ENCODE data around the gene IFT52.
A peak's percentile ranks its signal among the peaks of the same experiment; 100 is the strongest.

IFT52 gene, protein sequence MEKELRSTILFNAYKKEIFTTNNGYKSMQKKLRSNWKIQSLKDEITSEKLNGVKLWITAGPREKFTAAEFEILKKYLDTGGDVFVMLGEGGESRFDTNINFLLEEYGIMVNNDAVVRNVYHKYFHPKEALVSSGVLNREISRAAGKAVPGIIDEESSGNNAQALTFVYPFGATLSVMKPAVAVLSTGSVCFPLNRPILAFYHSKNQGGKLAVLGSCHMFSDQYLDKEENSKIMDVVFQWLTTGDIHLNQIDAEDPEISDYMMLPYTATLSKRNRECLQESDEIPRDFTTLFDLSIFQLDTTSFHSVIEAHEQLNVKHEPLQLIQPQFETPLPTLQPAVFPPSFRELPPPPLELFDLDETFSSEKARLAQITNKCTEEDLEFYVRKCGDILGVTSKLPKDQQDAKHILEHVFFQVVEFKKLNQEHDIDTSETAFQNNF

DNA sequence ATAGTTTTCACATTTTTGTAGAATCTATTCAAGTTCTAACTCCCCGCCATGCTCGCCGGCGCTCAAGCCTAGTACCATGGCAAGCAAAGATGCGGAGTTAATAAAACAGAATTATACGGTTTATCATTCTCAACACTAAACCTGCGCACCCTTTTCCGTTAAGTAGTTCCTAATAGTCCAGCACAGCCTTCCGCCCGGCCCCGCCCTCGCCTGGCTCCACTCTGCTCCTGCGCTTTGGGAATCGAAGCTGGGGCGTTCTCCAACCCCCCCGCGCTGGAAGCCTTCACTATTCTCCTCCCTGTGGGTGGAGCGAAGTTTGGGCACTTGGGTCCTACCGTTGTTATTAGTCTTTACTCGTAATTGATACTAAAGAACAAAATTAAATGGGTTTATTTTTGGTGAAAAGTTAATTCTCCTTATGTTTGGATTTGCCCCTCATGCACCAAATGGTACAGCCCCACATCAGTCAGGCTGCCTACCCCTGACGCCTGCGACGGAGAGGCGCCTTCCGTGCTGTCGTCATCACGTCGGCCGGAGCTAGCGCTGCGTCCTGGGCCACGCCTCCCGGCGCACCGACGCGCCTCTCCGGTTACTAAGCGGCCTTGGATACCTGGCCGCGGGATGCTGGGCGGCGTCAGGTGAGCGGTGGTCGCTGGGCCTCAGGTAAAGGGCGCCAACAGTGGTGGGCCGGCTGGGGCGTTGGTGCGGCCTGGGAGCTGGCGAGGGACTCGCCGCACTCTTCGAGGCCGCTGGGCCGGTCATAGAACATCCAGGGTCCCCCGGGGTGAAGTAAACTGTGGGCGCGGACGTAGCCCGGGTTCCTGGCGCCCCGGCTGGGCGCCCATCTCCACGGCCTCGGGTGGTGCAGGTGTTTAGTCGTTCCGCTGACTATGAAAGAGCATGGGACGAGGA, at the start of gene IFT52:
Gene IFT52 (plus strand): TSS at position 546 of the 912 bp plus-strand sequence. CDS start 3,762 bp downstream, outside the sequence.
- DNase-seq (ENCODE audit: low read depth) = peak; percentile 77

DNA sequence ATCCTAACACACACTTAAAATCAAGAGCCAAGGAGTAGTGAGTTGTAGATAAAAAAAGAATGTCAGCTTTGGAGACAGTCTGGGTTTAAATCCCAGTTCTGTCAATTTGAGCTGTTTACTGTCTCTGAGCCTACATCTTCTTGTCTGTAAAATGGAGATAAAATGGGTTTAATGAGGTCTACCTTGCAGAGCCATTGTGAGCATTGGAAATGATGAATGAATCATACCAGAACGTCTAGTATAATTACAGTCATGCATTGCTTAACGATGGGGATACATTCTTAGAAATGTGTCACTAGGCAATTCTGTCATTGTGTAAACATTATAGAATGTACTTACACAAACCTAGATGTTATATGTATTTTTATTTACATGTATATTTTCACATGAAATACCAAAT, 49.5 kb upstream of the IFT52 start:
- peak; percentile 24 for DNase-seq (ENCODE audit: low read depth)

DNA sequence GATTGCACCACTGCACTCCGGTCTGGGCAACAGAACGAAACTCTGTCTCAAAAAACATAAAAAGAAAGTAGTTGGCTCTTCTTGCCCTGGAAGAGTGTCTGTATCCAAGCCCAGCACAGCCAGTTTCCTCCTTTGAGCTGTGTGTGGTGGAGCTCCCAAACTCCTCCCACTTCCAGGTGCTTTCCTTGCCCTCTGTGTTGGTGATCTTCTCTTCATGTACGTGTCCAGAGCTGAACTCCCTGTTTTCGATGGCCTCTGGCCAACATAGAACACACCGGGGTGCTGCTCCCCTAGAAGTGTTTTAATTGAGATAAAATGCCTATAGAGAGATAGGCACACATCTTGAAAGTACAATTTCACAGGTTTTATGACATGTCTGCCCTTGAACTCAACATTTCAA, 48.6 kb upstream of the IFT52 start:
- DNase-seq (ENCODE audit: low read depth) = no peak

DNA sequence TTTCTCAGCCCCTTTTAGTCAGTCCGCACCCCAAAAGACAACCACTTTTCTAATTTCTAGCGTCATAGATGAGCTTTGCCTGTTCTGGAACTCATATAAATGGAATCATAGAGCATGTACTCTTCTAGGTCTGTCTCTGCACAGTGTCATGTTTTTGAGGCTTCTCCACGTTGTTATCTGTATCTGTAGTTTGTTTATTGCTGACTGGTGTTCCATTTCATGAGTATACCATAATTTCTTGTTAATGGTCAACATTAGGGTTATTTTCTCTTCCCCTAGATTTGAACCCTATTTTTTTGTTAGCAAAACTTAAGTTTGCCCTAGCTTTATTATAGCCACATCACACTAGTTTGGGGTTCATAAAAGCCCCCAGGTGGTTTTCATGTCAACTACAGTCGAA, 48.1 kb upstream of the IFT52 start:
- no peak for DNase-seq (ENCODE audit: low read depth)

DNA sequence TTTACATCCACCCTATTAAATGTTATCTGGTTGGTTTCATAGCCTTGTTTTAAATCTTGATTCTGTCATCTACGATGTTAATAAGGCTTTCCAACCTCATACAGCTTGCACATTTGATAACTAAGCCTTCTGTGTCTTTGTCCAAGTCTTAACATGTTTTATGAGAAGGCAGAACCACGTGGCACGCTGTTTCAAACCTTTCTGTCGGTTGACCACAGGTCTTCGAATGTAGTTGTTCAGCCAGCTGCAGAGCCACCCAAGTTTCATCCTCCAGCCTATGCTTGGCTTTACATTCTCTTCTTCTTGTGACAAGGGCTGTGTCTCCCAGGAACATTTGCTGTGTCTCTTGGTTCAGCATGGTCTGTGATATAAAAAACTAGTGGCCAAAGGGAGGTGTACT, 47.6 kb upstream of the IFT52 start:
- no peak for DNase-seq (ENCODE audit: low read depth)

DNA sequence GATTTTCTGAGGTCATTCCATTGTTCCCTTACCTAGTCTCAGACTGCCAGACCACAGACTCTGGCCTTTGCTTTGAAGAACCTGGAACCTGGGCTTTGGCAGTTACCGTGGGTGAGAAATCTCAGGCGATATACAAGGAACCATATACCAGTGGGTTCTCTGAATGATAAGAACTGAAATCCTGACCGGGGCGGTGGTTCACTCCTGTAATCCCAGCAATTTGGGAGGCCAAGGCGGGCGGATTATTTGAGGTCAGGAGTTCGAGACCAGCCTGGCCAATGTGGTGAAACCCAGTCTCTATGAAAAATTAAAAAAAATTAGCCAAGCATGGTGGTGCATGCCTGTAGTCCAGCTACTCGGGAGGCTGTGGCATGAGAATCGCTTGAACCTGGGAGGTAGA, 46.2 kb upstream of the IFT52 start:
- DNase-seq (ENCODE audit: low read depth) = no peak

DNA sequence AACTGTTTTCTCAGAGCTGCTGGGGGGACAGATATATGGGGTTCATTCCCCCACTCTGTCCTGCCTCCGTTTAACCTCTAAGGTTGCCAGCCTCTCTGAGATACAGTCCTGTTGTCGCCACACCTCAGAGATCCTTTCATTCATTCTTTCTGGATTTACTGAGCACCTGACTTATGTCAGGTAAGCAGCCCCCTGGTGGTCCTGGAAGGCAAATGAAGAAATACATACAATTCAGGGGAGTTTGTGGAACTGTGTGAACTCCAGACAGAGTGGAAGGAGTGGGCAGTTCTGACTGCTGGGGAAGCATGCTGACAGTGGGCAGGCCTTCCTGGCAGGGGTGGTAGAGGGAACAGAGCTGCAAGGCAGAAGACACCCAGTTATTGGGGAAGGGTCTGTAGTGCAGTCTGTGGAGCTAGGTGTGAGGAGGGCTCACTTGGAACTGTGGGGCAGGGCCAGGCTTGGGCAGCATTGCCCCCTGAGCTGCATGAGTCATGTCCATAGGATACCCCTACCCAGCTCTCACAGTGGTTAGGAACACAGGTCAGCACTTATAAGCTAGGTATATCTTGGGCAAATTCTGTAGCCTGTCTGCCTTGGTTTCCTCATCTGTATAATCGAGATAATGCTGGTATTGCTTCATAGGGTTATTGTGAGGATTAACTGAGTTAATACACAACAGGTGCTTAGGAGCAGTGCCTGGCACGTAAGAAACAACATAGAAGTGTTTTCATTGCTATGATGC, 44.7 kb upstream of the IFT52 start:
- no peak for DNase-seq (ENCODE audit: low read depth)

DNA sequence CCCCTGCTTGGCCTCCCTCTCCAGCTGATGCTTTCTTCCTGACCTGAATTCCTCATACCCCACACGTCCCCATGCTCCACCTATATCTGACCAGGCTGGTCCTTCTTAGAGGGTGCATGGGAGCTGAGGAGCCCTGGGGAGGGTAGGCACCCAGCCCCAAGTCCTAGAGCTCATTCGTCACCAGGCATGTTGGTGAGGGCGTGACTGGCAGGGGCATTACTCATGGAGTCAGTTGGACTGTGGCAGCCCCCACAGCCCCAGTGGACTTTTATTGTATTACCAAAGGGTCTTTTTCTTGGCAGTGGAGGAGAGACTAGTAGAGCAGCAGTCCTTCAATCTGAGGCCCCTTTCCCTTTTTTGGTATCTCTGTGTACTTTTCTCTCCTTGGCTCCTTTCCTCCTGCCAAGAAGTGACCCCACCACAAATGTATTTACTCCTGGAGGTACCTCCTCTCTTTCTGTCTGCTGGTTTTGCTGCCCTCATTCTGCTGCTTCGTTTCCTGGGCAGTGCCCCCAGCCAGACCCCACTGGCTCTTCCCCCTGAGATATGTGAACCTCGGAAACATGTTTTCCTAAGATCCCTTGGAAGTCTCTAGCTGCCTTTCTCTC, 42.4 kb upstream of the IFT52 start:
- DNase-seq (ENCODE audit: low read depth) = no peak

DNA sequence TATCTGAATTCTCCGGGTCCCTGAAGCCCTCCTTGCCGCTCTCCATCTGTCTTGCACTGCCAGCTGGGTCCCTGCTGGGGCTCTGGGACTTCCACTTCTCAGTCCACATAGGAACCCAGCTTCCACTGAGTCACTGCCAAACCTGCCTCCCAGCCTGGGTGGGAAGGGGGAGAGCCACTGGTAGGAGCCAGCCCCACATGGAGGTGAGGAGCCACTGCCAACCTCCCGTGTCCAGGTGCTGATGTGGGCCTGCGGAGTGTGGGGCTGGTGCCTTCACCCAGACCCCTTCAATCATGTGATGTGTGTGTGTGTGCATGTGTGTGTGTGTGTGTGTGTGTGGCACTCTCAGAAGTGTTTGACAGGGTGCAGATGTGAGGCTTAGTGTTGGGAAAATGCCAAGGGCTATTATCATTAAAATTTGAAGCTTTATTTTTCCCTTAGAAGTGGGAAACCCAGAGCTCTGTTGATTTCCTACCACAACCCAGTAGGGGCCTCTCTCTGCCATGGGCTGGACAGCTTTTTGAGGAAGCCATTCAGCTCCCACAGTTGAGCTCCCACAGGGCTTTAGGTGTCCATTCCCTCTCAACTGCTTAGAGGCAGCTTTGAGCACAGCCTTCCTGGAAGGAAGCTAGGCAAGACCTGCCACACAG, 41.2 kb upstream of the IFT52 start:
- no peak for DNase-seq (ENCODE audit: low read depth)

DNA sequence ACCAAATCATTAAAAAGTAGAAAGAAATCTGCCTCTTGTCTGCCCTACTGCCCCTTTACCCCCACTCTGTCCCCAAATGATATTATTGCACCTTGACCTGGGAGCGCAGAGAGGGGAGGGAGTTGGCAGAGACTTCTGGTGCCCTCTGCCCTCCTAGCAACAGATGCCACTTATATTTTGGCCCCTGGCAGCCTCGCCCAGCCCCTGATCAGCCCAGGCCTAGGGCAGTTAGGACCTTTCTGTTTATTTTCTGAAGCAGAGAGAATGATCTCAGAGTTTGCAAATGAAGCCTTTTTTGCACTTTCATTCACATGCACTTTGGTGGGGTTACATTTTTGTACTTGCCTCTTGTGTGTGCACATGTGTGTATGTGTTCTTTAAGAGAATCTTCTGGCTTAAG, 40.3 kb upstream of the IFT52 start:
- no peak for DNase-seq (ENCODE audit: low read depth)

DNA sequence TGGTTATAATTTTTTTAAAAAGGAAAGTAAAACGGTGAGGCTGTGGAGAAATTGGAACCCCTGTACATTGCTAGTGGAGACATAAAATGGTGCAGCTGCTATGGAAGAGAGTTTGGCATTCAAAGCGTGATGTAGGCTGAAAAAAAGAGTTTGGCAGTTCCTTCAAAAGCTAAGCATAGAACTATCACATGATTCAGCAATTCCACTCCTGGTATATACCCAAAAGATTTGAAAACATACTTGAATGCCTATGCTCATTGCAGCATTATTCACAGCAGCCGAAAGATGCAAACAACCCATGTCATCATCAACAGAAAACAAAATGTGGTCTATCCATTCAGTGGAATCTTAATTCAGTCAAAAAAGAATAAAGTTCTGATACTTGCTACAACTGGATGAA, 36.4 kb upstream of the IFT52 start:
- DNase-seq (ENCODE audit: low read depth) = no peak

DNA sequence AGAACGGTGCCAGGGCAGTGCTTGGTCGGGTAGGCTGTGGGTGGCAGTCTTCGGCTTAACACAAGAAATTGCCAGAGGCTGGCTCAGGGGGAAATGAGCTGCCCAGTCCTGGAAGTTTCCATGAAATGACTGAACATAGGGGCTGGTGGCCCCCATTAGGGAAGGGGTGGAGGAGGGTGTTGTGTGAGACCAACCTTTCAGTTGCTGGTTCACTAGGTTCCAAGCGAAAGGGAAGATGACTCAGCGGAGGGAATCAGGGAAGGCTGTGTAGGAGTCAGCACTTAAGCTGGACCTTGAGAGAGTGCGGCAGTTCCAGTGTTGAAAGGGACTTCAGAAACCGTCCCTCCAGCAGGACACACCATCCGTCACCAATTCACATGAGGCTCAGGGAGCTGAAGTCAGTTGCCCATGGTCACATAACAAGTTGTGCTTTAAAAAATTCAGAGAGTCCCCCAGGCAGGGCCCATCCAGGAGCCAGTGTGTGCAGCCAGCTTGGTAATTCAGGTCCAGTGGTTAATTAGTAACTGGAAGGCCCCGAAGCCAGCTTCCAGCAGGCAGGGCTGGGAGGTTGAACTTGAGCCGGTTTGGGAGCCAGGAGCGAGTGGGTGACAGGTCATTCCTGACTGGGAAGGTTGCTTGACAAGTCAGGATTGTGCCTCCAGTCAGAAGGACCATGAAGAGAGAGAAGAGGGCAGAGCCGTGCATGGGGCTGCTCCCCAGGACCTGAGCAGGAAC, 32.2 kb upstream of the IFT52 start, which contains the start of gene SGK2:
Gene SGK2 (plus strand): TSS at position 616 of the 735 bp plus-strand sequence. CDS start 7,469 bp downstream, outside the sequence.
- no peak for DNase-seq (ENCODE audit: low read depth)

DNA sequence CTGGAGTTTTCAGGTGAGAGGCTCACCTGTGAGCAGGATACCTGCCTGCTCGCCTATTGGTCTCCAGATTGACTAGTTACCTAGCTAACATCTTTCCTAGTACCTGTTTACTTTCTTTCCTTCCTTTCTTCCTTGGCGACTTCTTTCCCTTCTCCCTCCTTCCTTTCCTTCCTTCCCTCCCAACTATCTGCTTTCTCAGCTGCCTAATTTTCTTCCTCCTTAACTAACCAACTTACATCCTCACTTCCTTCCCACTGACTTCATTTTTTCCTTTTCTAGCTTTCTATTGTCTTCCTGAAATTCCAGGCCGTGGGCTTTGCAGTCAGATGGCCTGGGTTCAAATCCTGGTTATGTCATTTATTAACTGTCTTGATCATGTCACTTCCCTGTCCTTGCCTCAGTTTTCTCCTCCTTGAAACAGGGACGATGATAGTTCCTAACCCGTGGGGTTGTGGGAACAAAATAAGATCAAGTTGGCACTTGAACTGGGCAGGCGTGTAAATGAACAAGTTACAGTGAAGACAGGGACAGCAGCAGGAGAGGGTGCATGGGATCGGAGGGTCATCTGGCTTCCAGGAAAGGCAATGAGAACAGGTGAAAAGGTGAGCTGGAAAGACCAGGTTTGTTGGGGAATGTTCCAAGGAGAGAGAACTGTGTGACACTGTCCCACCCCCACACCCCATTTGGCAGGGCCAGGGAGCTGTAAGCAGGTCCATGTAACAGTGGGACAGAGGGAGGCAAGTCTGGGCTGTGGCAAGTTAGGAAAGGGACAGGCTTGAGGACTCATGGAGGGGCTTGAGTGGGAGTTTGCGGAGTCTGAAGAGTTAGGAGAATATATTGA, 31.4 kb upstream of the IFT52 start:
- DNase-seq (ENCODE audit: low read depth) = no peak

DNA sequence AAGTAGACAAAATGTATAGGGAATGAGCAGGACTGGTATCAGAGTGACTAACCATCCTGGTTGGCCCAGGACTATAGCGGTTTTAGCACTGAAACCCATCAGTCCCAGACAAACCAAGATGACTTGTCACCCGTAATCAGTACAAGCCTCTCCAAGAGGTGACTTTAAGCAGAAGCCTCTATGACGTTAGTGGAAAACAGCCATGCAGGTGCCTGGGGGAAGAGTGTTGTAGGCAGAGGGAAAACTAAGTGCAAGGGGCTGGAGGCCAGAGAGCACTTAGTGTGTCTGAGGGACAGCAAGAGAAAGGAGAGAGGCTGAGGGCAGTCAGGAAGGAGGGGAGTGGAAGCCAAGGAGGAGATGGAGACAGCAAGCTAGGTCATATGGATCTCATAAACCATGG, 29.8 kb upstream of the IFT52 start:
- DNase-seq (ENCODE audit: low read depth) = no peak

DNA sequence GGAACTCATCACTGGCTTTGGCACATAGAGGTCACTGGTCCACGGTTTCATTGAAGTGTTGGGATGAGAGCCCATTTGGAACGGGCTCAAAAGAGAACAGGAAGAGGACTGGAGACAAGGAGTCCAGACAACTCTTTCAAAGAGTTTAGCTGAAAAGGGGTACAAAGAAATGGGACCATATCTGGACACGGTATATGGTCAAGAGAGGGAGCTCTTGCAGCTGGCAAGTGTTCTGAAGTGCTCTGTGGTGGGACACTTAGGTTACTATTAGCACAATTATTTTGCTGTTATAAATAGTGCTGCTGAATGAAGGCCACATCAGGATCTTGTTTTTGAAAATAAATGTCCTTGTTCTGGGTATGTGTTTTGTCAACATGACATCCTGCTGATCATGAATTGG, 27.3 kb upstream of the IFT52 start:
- no peak for DNase-seq (ENCODE audit: low read depth)

DNA sequence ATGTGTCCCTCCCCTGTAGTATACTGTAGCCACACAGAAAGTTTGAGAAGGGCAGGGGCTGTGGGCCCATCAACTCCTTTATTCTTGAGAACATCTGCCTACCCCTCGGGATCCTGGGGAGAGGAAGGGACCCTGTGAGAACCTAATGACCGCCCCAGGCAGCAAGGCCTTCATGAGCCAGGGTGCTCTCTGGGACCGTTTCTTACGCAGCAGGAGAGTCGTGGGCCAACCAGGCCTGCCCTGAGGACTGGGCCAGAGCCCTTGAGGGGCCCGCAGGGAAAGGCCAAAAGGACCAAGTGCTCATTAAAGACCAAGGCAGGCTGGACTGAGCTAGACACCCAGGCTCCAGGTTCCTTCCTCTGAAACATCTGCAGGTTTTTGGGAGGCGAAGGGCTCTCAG, 26.7 kb upstream of the IFT52 start:
- DNase-seq (ENCODE audit: low read depth) = no peak

DNA sequence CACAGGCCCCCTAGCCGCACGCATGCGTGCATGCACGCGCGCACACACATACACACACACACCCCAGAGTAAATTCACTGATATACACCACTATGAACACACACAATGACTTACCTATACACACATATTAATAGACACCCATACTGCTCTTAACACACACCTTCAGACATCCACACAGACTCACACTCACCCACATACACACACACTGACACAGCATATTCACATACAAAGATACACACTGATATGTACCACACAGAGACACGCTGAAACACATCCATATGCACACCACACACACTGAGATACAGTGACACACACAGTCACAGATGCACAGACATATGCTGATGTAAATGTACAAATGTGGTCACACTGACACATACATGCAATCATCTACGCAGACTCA, 26.3 kb upstream of the IFT52 start:
- DNase-seq (ENCODE audit: low read depth) = no peak

DNA sequence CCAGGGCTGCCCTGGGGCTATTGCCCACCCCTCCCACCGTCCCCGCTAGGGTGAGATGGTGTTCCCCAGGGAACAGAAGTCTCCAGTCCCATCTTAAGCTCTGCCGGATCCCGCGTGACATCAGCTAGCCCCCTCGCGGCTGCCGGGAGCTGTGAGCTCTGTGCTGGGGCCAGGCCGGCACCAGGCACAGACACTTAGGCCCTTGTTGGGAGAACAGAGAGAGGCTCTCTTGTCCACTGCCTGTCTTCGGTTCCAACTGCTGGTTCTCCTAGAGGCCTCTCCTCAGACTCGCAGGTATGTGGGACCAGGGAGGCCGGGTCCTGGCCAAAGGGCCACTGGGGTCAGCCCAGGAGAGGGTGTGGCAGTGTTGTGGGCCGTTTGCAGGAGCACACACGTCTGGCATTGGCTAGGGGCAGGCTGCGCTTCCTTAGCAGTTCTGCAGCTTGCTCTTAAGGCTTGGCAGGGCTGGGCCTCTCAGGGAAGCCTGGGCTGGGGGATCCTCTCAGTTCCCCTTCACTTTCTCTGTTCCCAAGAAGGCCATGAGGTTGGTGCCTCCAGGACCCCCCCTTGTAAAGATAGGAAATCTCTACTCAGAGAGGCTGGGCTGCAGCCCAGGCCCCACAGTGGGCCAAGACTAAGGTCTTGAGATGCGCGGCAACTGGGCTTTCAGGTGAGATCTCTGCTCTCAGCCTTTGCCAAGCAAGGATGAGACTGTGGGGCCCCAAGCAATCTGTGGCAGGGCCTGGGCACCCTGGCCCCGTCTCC, 25.6 kb upstream of the IFT52 start:
- DNase-seq (ENCODE audit: low read depth) = no peak

DNA sequence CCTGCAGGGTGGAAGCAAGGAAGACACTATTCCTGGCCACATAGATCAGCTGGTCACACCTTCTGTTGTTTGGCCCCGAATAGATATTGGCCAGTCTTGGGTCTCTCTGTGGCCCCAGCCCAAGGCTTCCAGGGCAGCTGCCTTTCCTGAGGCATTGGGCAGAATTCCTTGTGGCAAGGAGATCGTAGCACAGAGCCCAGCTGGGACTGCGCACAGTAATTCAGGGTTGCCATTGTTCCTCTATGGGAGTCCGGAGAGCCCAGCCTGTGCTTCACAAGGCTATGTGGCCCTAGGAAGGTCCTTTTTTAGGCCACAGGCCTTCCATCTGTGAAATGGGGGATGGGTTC, 25.0 kb upstream of the IFT52 start:
- no peak for DNase-seq (ENCODE audit: low read depth)
